Sigmoid colon (tissue), 4 donors: ENCODE results near the gene C4orf46.

Source experiments
- CTCF ChIP-seq, 4 experiments: fragments of 450-650 bp in 3 of 4; fragments of 200-600 bp in 1 of 4; IDR thresholded peaks; one replicate each; pipeline ENCODE4 v1.5.1; 2016 to 2019; ENCODE audit warnings: antibody characterized with exemption in 4 of 4, mild to moderate bottlenecking in 3 of 4, moderate library complexity in 2 of 4
- EP300 ChIP-seq, 4 donors: sonication (generic); formaldehyde crosslinking; IDR thresholded peaks; one replicate each; pipeline ENCODE4 v1.6.1; 2017; ENCODE audit warnings: antibody characterized with exemption in 4 of 4
- POLR2A ChIP-seq, 2 donors: fragments of 450-650 bp; IDR thresholded peaks; one replicate each; pipeline ENCODE4 v1.6.1; 2016; ENCODE audit warnings: antibody characterized with exemption in 2 of 2, mild to moderate bottlenecking in 2 of 2, moderate library complexity in 2 of 2
- POLR2AphosphoS5 ChIP-seq, 4 donors: sonication (generic); formaldehyde crosslinking; IDR thresholded peaks; one replicate each; pipeline ENCODE4 v1.6.1; 2017; ENCODE audit warnings: antibody characterized with exemption in 4 of 4

GRCh38 chr4:158678767-158679166 is 7.1 kb upstream of the C4orf46 start:
- TF ChIP-seq CTCF (IDR thresholded peaks at IDR 0.05) = no peak
- no peak for TF ChIP-seq POLR2A (IDR thresholded peaks at IDR 0.05)
- TF ChIP-seq EP300 (IDR thresholded peaks at IDR 0.05) = no peak
- TF ChIP-seq POLR2AphosphoS5 (IDR thresholded peaks at IDR 0.05) = no peak
